HG02885 (cell line): ENCODE measurements around the gene RFXANK.

Source experiments
- ATAC-seq: cut with Tn5 transposase; IDR thresholded peaks from one replicate; pipeline ENCODE4 v1.9.1; 2021; ENCODE audit warnings: mild to moderate bottlenecking; ENCODE audit not compliant: unreplicated experiment, poor library complexity

The RFXANK gene

GRCh38 chr19:19226204-19226603, 34.1 kb downstream of the RFXANK start:
- ATAC-seq, result no peak

GRCh38 chr19:19226663-19227062, 34.6 kb downstream of the RFXANK start:
- ATAC-seq, result no peak

GRCh38 chr19:19227217-19227616, 35.2 kb downstream of the RFXANK start:
- no peak for ATAC-seq

GRCh38 chr19:19229701-19230100, 37.6 kb downstream of the RFXANK start:
- ATAC-seq, result no peak

- no peak for ATAC-seq
Measured at GRCh38 chr19:19230999-19231398, 38.9 kb downstream of the RFXANK start.

GRCh38 chr19:19232261-19232721, 40.2 kb downstream of the RFXANK start:
- ATAC-seq, result no peak

- no peak for ATAC-seq
Measured at GRCh38 chr19:19234220-19234816, 42.3 kb downstream of the RFXANK start.

GRCh38 chr19:19236173-19236572, 44.1 kb downstream of the RFXANK start:
- ATAC-seq, result no peak

GRCh38 chr19:19238126-19238894, 46.3 kb downstream of the RFXANK start:
- ATAC-seq, result no peak

- ATAC-seq, result no peak
Measured at GRCh38 chr19:19239675-19240074, 47.6 kb downstream of the RFXANK start.

GRCh38 chr19:19240476-19240875, 48.4 kb downstream of the RFXANK start:
- no peak for ATAC-seq

- no peak for ATAC-seq
Measured at GRCh38 chr19:19250196-19250801, 58.2 kb downstream of the RFXANK start.
